ENCODE results near the gene KLF17. TPM values are rescaled to one million over a fixed set of nuclear protein-coding genes. Genes with fewer than 3 reads are reported as not detected.

The KLF17 gene
- total and polyA plus RNA-seq, 5 donors: not detected

GRCh38 chr1:44086692-44087474 is 31.7 kb upstream of the KLF17 start:
- ATAC-seq: no peak
- intact Hi-C loops (cut with DNase I): no loop called here

GRCh38 chr1:44089371-44090048 is 29.1 kb upstream of the KLF17 start:
- DNase-seq (no peak), ATAC-seq (peak; percentile 69 to 78)
- no peak overlapping the region for H3K4me3 ChIP-seq (ENCODE audit: low read length)
- no peaks in the 10 kb centered on the region for H3K4me1 ChIP-seq (ENCODE audit: control insufficient read depth, insufficient read depth, low read length)
- intact Hi-C loops (cut with DNase I): no loop called here
- no peak overlapping the region for H3K27ac ChIP-seq (ENCODE audit: low read length)
- H3K27me3 ChIP-seq (ENCODE audit: control insufficient read depth, insufficient read depth): no peaks in the 10 kb centered on the region
- H3K9me3 ChIP-seq (ENCODE audit: control insufficient read depth, low read length): no peaks in the 10 kb centered on the region
- 63% methylated on average over 13 of the region's 13 CpGs for WGBS

More at GRCh38 chr1:44086692-44087474, 31.7 kb upstream of the KLF17 start:
- DNase-seq: no peak
- 76% methylated on average over 4 of the region's 4 CpGs for WGBS
- Histone ChIP-seq H3K9me3 (ENCODE audit: control insufficient read depth, low read length) (no peaks in the 10 kb centered on the region), H3K4me3 (ENCODE audit: low read length) (no peak overlapping the region), H3K27ac (ENCODE audit: low read length) (no peak overlapping the region), H3K27me3 (ENCODE audit: control insufficient read depth, insufficient read depth) (no peaks in the 10 kb centered on the region), H3K4me1 (ENCODE audit: control insufficient read depth, insufficient read depth, low read length) (no peaks in the 10 kb centered on the region)

GRCh38 chr1:44090429-44091252 is 28.0 kb upstream of the KLF17 start:
- ATAC-seq (no peak), DNase-seq (no peak)
- intact Hi-C loops (cut with DNase I): no loop called here
- H3K9me3 ChIP-seq (ENCODE audit: control insufficient read depth, low read length): no peaks in the 10 kb centered on the region
- H3K27me3 ChIP-seq (ENCODE audit: control insufficient read depth, insufficient read depth): no peaks in the 10 kb centered on the region
- H3K4me3 ChIP-seq (ENCODE audit: low read length): no peak overlapping the region
- H3K27ac ChIP-seq (ENCODE audit: low read length): no peak overlapping the region
- 76% methylated on average over 10 of the region's 10 CpGs for WGBS
- no peaks in the 10 kb centered on the region for H3K4me1 ChIP-seq (ENCODE audit: control insufficient read depth, insufficient read depth, low read length)

GRCh38 chr1:44094047-44094446 is 24.6 kb upstream of the KLF17 start:
- intact Hi-C loops (cut with DNase I): no loop called here
- H3K9me3 ChIP-seq (ENCODE audit: control insufficient read depth, low read length): no peaks in the 10 kb centered on the region
- ATAC-seq (no peak), DNase-seq (no peak)
- H3K27me3 ChIP-seq (ENCODE audit: control insufficient read depth, insufficient read depth): no peaks in the 10 kb centered on the region
- H3K4me1 ChIP-seq (ENCODE audit: control insufficient read depth, insufficient read depth, low read length): no peaks in the 10 kb centered on the region
- H3K27ac ChIP-seq (ENCODE audit: low read length): no peak overlapping the region
- WGBS: 88% methylated on average over 2 of the region's 2 CpGs
- no peak overlapping the region for H3K4me3 ChIP-seq (ENCODE audit: low read length)

- 92% methylated on average over 9 of the region's 9 CpGs for WGBS
- Histone ChIP-seq H3K27ac (ENCODE audit: low read length) (no peak overlapping the region), H3K4me3 (ENCODE audit: low read length) (no peak overlapping the region), H3K9me3 (ENCODE audit: control insufficient read depth, low read length) (no peaks in the 10 kb centered on the region), H3K27me3 (ENCODE audit: control insufficient read depth, insufficient read depth) (no peaks in the 10 kb centered on the region), H3K4me1 (ENCODE audit: control insufficient read depth, insufficient read depth, low read length) (no peaks in the 10 kb centered on the region)
- DNase-seq: no peak
- no peak for ATAC-seq
- intact Hi-C loops (cut with DNase I): no loop called here
Observed at GRCh38 chr1:44100183-44100868, 18.3 kb upstream of the KLF17 start.

- H3K27me3 ChIP-seq (ENCODE audit: control insufficient read depth, insufficient read depth): no peaks in the 10 kb centered on the region
- no peak for DNase-seq
- intact Hi-C loops (cut with DNase I): no loop called here
- H3K27ac ChIP-seq (ENCODE audit: low read length): no peak overlapping the region
- no peaks in the 10 kb centered on the region for H3K4me1 ChIP-seq (ENCODE audit: control insufficient read depth, insufficient read depth, low read length)
- ATAC-seq: no peak
- WGBS: 61% methylated on average over 7 of the region's 7 CpGs
- no peak overlapping the region for H3K4me3 ChIP-seq (ENCODE audit: low read length)
- H3K9me3 ChIP-seq (ENCODE audit: control insufficient read depth, low read length): no peaks in the 10 kb centered on the region
Observed at GRCh38 chr1:44101328-44101727, 17.3 kb upstream of the KLF17 start.

GRCh38 chr1:44103270-44104131 is 15.1 kb upstream of the KLF17 start:
- Histone ChIP-seq H3K4me1 (ENCODE audit: control insufficient read depth, insufficient read depth, low read length) (no peaks in the 10 kb centered on the region), H3K4me3 (ENCODE audit: low read length) (no peak overlapping the region), H3K27me3 (ENCODE audit: control insufficient read depth, insufficient read depth) (no peaks in the 10 kb centered on the region), H3K9me3 (ENCODE audit: control insufficient read depth, low read length) (no peaks in the 10 kb centered on the region), H3K27ac (ENCODE audit: low read length) (no peak overlapping the region)
- intact Hi-C loops (cut with DNase I): no loop called here
- no peak for ATAC-seq
- 61% methylated on average over 46 of the region's 46 CpGs for WGBS
- DNase-seq: no peak

- Histone ChIP-seq H3K27ac (ENCODE audit: low read length) (no peak overlapping the region), H3K4me1 (ENCODE audit: control insufficient read depth, insufficient read depth, low read length) (no peaks in the 10 kb centered on the region), H3K4me3 (ENCODE audit: low read length) (no peak overlapping the region), H3K9me3 (ENCODE audit: control insufficient read depth, low read length) (no peaks in the 10 kb centered on the region), H3K27me3 (ENCODE audit: control insufficient read depth, insufficient read depth) (no peaks in the 10 kb centered on the region)
- no peak for DNase-seq
- intact Hi-C loops (cut with DNase I): no loop called here
- ATAC-seq: no peak
- 74% methylated on average over 3 of the region's 3 CpGs for WGBS
Observed at GRCh38 chr1:44105810-44106209, 12.8 kb upstream of the KLF17 start.

GRCh38 chr1:44108241-44108640 is 10.4 kb upstream of the KLF17 start:
- DNase-seq (no peak), ATAC-seq (no peak)
- Histone ChIP-seq H3K4me1 (ENCODE audit: control insufficient read depth, insufficient read depth, low read length) (no peaks in the 10 kb centered on the region), H3K27me3 (ENCODE audit: control insufficient read depth, insufficient read depth) (no peaks in the 10 kb centered on the region), H3K9me3 (ENCODE audit: control insufficient read depth, low read length) (no peaks in the 10 kb centered on the region), H3K4me3 (ENCODE audit: low read length) (no peak overlapping the region), H3K27ac (ENCODE audit: low read length) (no peak overlapping the region)
- intact Hi-C loops (cut with DNase I): no loop called here
- WGBS: 81% methylated on average over 1 of the region's 1 CpG

- Histone ChIP-seq H3K4me1 (ENCODE audit: control insufficient read depth, insufficient read depth, low read length) (no peaks in the 10 kb centered on the region), H3K27ac (ENCODE audit: low read length) (no peak overlapping the region), H3K4me3 (ENCODE audit: low read length) (no peak overlapping the region), H3K9me3 (ENCODE audit: control insufficient read depth, low read length) (no peaks in the 10 kb centered on the region), H3K27me3 (ENCODE audit: control insufficient read depth, insufficient read depth) (no peaks in the 10 kb centered on the region)
- intact Hi-C loops (cut with DNase I): no loop called here
- DNase-seq (no peak), ATAC-seq (no peak)
- 91% methylated on average over 1 of the region's 1 CpG for WGBS
Observed at GRCh38 chr1:44108971-44109370, 9.7 kb upstream of the KLF17 start.

Measured in right cardiac atrium (tissue), 5 donors.